Measurements from ENCODE around the gene CHRM1.

The CHRM1 gene

DNA sequence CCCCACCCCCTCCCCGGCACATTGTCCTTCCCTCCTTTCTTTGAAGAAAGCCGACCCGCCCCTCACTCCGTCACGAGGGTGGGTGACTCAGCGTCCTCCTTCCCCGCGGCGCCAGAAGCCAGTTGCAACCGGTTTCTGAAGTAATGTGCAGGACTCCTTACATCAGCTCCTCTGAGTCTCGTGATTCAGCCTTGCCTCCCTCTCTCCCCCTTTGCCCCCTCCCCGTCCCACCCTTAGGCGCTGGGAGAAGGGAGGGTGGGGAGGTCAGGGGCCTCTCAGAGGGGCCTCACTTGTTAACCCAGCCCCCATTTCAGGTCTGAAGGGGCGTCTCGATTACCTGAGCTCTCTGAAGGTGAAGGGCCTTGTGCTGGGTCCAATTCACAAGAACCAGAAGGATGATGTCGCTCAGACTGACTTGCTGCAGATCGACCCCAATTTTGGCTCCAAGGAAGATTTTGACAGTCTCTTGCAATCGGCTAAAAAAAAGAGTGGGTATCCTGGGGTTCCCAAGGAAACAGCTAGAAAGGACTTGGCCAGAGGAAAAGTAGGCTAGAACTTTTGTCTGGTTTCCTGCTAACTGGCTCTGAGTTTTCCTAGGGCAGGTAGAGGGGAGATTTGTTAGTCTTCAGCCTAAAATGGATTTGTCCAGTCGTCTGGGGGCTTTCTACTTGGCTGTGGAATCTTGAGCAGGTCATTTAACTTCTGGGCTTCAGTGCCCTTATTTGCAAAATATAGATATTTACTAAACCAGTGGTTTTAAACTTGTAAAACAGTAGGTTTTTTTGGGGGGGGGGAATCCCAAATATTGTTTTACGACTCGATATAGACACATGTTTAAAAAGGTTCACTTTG, 39.4 kb downstream of the CHRM1 start:
- ChIA-PET CTCF (interaction anchor here (0.6 to 3.3 kb wide), 24 partner anchors 8 to 457 kb away, joined by 3 to 22 read pairs (median 5); partner anchors contain the start of genes C11orf98, CSKMT, HNRNPUL2 and TMEM179B), POLR2A (interaction anchor here (0.7 to 2.0 kb wide), 9 partner anchors 8 to 1452 kb away, joined by 5 to 14 read pairs (median 9); partner anchors contain the start of genes C11orf98, CSKMT, SDHAF2 and WDR74)
- TF ChIP-seq, protein P1, sequence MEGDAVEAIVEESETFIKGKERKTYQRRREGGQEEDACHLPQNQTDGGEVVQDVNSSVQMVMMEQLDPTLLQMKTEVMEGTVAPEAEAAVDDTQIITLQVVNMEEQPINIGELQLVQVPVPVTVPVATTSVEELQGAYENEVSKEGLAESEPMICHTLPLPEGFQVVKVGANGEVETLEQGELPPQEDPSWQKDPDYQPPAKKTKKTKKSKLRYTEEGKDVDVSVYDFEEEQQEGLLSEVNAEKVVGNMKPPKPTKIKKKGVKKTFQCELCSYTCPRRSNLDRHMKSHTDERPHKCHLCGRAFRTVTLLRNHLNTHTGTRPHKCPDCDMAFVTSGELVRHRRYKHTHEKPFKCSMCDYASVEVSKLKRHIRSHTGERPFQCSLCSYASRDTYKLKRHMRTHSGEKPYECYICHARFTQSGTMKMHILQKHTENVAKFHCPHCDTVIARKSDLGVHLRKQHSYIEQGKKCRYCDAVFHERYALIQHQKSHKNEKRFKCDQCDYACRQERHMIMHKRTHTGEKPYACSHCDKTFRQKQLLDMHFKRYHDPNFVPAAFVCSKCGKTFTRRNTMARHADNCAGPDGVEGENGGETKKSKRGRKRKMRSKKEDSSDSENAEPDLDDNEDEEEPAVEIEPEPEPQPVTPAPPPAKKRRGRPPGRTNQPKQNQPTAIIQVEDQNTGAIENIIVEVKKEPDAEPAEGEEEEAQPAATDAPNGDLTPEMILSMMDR (IDR thresholded peaks at IDR 0.05; ENCODE audit: control extremely low read depth, extremely low read depth, low read depth, missing control alignments) = no peak
- DNase-seq (ENCODE audit: extremely low spot score) = peak; percentile 87

DNA sequence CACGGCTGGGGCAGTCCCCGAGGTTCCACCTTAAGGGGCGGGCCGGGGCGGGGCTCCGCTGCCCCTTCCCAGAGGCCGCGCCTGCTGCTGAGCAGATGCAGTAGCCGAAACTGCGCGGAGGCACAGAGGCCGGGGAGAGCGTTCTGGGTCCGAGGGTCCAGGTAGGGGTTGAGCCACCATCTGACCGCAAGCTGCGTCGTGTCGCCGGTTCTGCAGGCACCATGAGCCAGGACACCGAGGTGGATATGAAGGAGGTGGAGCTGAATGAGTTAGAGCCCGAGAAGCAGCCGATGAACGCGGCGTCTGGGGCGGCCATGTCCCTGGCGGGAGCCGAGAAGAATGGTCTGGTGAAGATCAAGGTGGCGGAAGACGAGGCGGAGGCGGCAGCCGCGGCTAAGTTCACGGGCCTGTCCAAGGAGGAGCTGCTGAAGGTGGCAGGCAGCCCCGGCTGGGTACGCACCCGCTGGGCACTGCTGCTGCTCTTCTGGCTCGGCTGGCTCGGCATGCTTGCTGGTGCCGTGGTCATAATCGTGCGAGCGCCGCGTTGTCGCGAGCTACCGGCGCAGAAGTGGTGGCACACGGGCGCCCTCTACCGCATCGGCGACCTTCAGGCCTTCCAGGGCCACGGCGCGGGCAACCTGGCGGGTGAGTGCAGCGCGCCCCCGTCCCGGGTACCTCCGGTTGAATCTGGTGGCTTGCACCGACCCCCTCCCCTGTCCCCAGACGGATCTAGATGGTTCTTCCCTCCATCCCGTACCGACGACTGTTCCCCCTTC, 40.2 kb downstream of the CHRM1 start, which contains the start of gene SLC3A2:
TSS of gene SLC3A2 (plus strand) at position 94 of the 776 bp plus-strand sequence. CDS start at position 222, 128 bp downstream.
- DNase-seq (ENCODE audit: extremely low spot score) = peak; percentile 91
- CTCF ChIA-PET = interaction anchor here (0.6 to 3.3 kb wide), 27 partner anchors 8 to 958 kb away, joined by 3 to 22 read pairs (median 4); partner anchors contain the start of genes C11orf98, CSKMT, HNRNPUL2 and MARK2
- POLR2A ChIA-PET = interaction anchor here (0.7 to 2.0 kb wide), 9 partner anchors 9 to 1451 kb away, joined by 5 to 14 read pairs (median 9); partner anchors contain the start of genes C11orf98, CSKMT, SDHAF2 and WDR74
- TF ChIP-seq, protein P1 (IDR thresholded peaks at IDR 0.05; ENCODE audit: control extremely low read depth, extremely low read depth, low read depth, missing control alignments) = peak; percentile 80

DNA sequence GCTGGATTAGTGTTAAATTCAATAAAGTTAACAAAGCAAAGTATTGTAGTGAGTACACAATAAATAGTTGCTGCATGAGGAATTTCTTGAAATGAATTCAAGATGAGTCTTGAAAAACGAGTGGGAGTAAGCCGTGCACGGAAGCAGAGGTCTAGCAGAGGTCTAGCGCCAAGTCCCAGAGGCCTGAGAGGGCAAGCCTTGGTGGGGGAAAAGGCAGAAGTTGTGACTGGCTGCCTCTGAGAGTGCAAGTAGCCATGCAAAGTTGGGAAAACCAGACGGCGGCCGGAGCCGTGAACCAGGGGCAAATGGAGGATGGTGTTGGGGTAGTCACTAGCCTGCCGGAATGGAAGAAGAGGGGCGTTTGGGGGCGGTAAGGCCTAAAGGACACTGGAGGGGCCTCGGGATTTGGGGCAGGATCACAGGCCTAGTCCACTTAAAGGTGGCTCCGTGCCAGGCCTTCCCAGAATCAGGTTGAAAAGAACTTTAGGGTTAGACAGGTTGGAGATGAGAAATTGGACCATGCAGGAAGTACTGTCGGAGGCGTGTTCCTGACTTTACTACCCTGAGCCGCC, 40.8 kb downstream of the CHRM1 start:
- TF ChIP-seq, protein P1 (IDR thresholded peaks at IDR 0.05; ENCODE audit: control extremely low read depth, extremely low read depth, low read depth, missing control alignments) = no peak
- ChIA-PET POLR2A (interaction anchor here (0.6 to 1.9 kb wide), 4 partner anchors 19 to 94 kb away, joined by 5 to 11 read pairs (median 6); no protein-coding TSS in a partner anchor), CTCF (interaction anchor here (0.7 to 3.3 kb wide), 17 partner anchors 9 to 958 kb away, joined by 3 to 16 read pairs (median 5); partner anchors contain the start of genes C11orf98, CSKMT, HNRNPUL2 and MARK2)
- peak; percentile 68 for DNase-seq (ENCODE audit: extremely low spot score)

DNA sequence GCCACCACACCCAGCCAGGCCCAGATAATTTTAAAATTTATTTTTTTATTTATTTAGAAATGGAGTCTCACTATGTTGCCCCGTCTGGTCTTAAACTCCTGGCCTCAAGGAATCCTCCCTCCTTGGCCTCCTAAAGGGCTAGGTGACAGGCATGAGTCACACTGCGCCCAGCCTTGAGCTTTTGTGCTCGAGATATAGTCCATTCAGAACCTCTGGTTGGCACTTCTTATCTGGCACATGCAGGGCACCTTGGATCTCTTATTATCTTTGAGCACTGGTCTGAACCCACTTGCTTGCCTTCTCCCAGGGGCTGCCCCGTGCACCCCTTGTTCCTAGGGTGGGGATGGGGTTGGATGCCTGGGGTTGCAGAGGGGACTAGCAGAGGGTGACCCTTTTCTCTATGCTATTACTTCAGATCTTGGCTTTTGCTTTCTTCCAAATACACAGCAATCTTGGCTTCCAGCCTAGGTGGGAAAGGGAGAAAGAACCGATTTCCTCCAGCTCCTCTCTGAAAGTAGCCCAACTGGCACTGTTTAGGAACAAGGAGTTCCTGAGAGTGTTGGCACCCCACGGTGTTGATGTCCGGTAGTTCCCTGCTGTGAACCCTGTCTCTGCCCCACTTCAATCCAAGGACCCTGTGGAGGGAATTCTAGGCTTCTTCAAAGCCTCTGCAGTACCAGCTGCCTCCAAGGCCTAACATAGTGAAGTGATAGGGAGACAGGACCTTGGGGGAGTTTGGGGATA, 41.8 kb downstream of the CHRM1 start:
- DNase-seq (ENCODE audit: extremely low spot score) = peak; percentile 10
- CTCF ChIA-PET = interaction anchor here (1.9 kb wide), 1 partner anchor 455 kb away, joined by 5 read pairs; no protein-coding TSS in a partner anchor
- POLR2A ChIA-PET = interaction anchor here (0.6 to 1.9 kb wide), 2 partner anchors 35 to 78 kb away, joined by 6 to 11 read pairs; no protein-coding TSS in a partner anchor
- TF ChIP-seq, protein P1 (IDR thresholded peaks at IDR 0.05; ENCODE audit: control extremely low read depth, extremely low read depth, low read depth, missing control alignments) = no peak

DNA sequence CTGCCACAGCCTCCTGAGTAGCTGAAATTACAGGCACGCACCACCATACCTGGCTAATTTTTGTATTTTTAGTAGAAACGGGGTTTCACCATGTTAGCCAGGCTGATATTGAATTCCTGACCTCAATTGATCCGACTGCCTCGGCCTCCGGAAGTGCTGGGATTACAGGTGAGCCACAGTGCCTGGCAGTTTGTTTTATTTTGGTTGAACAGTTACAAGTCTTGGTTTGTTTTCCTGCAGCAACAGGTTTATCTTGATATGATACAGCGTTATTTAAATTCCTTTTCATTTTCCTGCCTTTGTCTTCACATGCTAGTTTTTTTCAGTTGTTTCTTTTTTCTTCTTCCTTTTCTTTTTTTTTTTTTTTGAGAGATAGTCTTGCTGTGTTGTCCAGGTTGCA, 44.5 kb downstream of the CHRM1 start:
- ChIA-PET CTCF (interaction anchor here (6.0 kb wide), 1 partner anchor 12 kb away, joined by 30 read pairs; no protein-coding TSS in a partner anchor), POLR2A (interaction anchor here (1.2 kb wide), 1 partner anchor 36 kb away, joined by 7 read pairs; no protein-coding TSS in a partner anchor)
- no peak for DNase-seq (ENCODE audit: extremely low spot score)
- TF ChIP-seq, protein P1 (IDR thresholded peaks at IDR 0.05; ENCODE audit: control extremely low read depth, extremely low read depth, low read depth, missing control alignments) = no peak

Measured in GM10248 (cell line).